Liver (tissue), 9 donors: ENCODE measurements around the gene VAMP7. TPM values are rescaled to one million over a fixed set of nuclear protein-coding genes. Genes with fewer than 3 reads are reported as not detected.

Experiments
- DNase-seq: peaks from one replicate; pipeline ENCODE4 v3.0.0-alpha.2; 2017; ENCODE audit warnings: low spot score
- H3K27ac ChIP-seq, 2 donors: one replicate each; pipeline ENCODE4 v1.7.0; 2013; ENCODE audit warnings: inconsistent platforms in 2 of 2, low read length in 2 of 2, control low read depth in 1 of 2, low read depth in 1 of 2, mild to moderate bottlenecking in 1 of 2
- H3K27me3 ChIP-seq, 4 donors: one replicate each; pipeline versions ENCODE4 v1.6.1 to v1.7.0; 2013; ENCODE audit warnings: low read length in 3 of 4, inconsistent platforms in 1 of 4, mild to moderate bottlenecking in 1 of 4, moderate library complexity in 1 of 4; ENCODE audit not compliant: control insufficient read depth in 4 of 4, insufficient read depth in 4 of 4
- H3K36me3 ChIP-seq, 4 donors: one replicate each; pipeline versions ENCODE4 v1.6.1 to v1.7.0; 2013; ENCODE audit warnings: low read length in 3 of 4, mild to moderate bottlenecking in 3 of 4, low read depth in 1 of 4, moderate library complexity in 1 of 4; ENCODE audit not compliant: control insufficient read depth in 4 of 4, insufficient read depth in 3 of 4
- H3K4me1 ChIP-seq, 4 donors: one replicate each; pipeline versions ENCODE4 v1.6.1 to v1.7.0; 2013; ENCODE audit warnings: low read length in 3 of 4, mild to moderate bottlenecking in 3 of 4, moderate library complexity in 1 of 4; ENCODE audit not compliant: control insufficient read depth in 4 of 4, insufficient read depth in 4 of 4
- H3K4me3 ChIP-seq, 3 donors: one replicate each; pipeline versions ENCODE4 v1.6.1 to v1.7.0; 2013; ENCODE audit warnings: low read length in 3 of 3, control low read depth in 1 of 3, low read depth in 1 of 3, mild to moderate bottlenecking in 1 of 3
- H3K9ac ChIP-seq, 2 donors: one replicate each; pipeline ENCODE4 v1.7.0; 2013; ENCODE audit warnings: low read length in 2 of 2, mild to moderate bottlenecking in 2 of 2, moderate library complexity in 2 of 2, control low read depth in 1 of 2, low read depth in 1 of 2
- H3K9me3 ChIP-seq, 4 donors: one replicate each; pipeline versions ENCODE4 v1.6.1 to v1.7.0; 2013; ENCODE audit warnings: low read length in 3 of 4; ENCODE audit not compliant: control insufficient read depth in 4 of 4
- EGR1 ChIP-seq, 2 donors: IDR thresholded peaks; 2 replicates each; pipeline ENCODE4 v1.6.1; 2016 to 2018; ENCODE audit warnings: antibody characterized with exemption in 2 of 2, low read depth in 2 of 2
- FOXA1 ChIP-seq: IDR thresholded peaks from 2 replicates; pipeline ENCODE4 v1.6.1; 2016; ENCODE audit warnings: antibody characterized with exemption
- FOXA2 ChIP-seq: IDR thresholded peaks from 2 replicates; pipeline ENCODE4 v1.6.1; 2016; ENCODE audit warnings: antibody characterized with exemption
- GABPA ChIP-seq, 2 donors: IDR thresholded peaks in 1 of 2; conservative IDR thresholded peaks in 1 of 2; 2 replicates each; pipeline ENCODE4 v1.6.1; 2016; ENCODE audit warnings: antibody characterized with exemption in 2 of 2, mild to moderate bottlenecking in 1 of 2, moderate library complexity in 1 of 2
- HNF4A ChIP-seq, 2 donors: conservative IDR thresholded peaks; 2 replicates each; pipeline ENCODE4 v1.6.1; 2016; ENCODE audit warnings: antibody characterized with exemption in 2 of 2, mild to moderate bottlenecking in 2 of 2
- HNF4G ChIP-seq: IDR thresholded peaks from 2 replicates; pipeline ENCODE4 v1.6.1; 2016; ENCODE audit warnings: antibody characterized with exemption
- JUND ChIP-seq, 2 donors: IDR thresholded peaks; 2 replicates each; pipeline ENCODE4 v1.6.1; 2016; ENCODE audit warnings: antibody characterized with exemption in 2 of 2
- NR2F2 ChIP-seq: IDR thresholded peaks from 2 replicates; pipeline ENCODE4 v1.6.1; 2016; ENCODE audit warnings: antibody characterized with exemption
- RAD21 ChIP-seq, 2 donors: IDR thresholded peaks; 2 replicates each; pipeline ENCODE4 v1.6.1; 2016; ENCODE audit warnings: antibody characterized with exemption in 2 of 2, mild to moderate bottlenecking in 2 of 2
- RXRA ChIP-seq, 2 donors: IDR thresholded peaks; 2 replicates each; pipeline ENCODE4 v1.6.1; 2017 to 2018; ENCODE audit warnings: antibody characterized with exemption in 2 of 2, mild to moderate bottlenecking in 1 of 2
- SP1 ChIP-seq: IDR thresholded peaks from 2 replicates; pipeline ENCODE4 v1.6.1; 2018; ENCODE audit warnings: antibody characterized with exemption, mild to moderate bottlenecking
- TAF1 ChIP-seq: conservative IDR thresholded peaks from 2 replicates; pipeline ENCODE4 v1.6.1; 2016; ENCODE audit warnings: antibody characterized with exemption, mild to moderate bottlenecking
- YY1 ChIP-seq: IDR thresholded peaks from 2 replicates; pipeline ENCODE4 v1.6.1; 2016; ENCODE audit warnings: antibody characterized with exemption, mild to moderate bottlenecking
- WGBS: extraction: QIAGEN DNeasy Blood & Tissue Kit; methylation state at CpG from one replicate; pipeline ENCODE4 v1.1.7; 2013; 5-methylcytosine and 5-hydroxymethylcytosine counted together
- polyA plus RNA-seq, 2 donors: library from polyadenylated mRNA; stranded (reverse) in 1 of 2; unstranded in 1 of 2; fragments of 200-250 nt in 1 of 2; fragments of >200 nt in 1 of 2; fragmentation: Nextera tagmentation in 1 of 2; extraction: Ambion mirVana in 1 of 2; gene quantifications; one replicate each; pipeline versions ENCODE4 v1.2.1 to v1.2.3, GENCODE V29; 2013 to 2015
- total RNA-seq, 2 donors: library from RNA; depleted of rRNA; stranded (reverse); fragments of >200 nt; gene quantifications; one replicate each; pipeline ENCODE4 v1.2.3, GENCODE V29; 2014
- TF ChIP-seq, protein P1 (sequence below): IDR thresholded peaks from 2 replicates; pipeline ENCODE4 v1.6.1; 2016; ENCODE audit warnings: antibody characterized with exemption
- TF ChIP-seq, protein P2 (sequence below): fragments of 150-350 bp; IDR thresholded peaks from 2 replicates; pipeline ENCODE4 v1.5.1; 2017; ENCODE audit warnings: improper control_type of control experiment, low read depth, low read length; ENCODE audit not compliant: missing input control
- TF ChIP-seq, protein P3 (sequence below): IDR thresholded peaks from 2 replicates; pipeline ENCODE4 v1.6.1; 2016; ENCODE audit warnings: antibody characterized with exemption
- TF ChIP-seq, protein P4 (sequence below): IDR thresholded peaks from 2 replicates; pipeline ENCODE4 v1.6.1; 2016; ENCODE audit warnings: antibody characterized with exemption
- TF ChIP-seq, protein P5 (sequence below): IDR thresholded peaks from 2 replicates; pipeline ENCODE4 v1.6.1; 2016; ENCODE audit warnings: antibody characterized with exemption, mild to moderate bottlenecking
- donor health status: healthy.
- donor health status: healthy.
- donor health status: healthy.
- donor health status: healthy.
- donor health status: healthy.

VAMP7 gene
- total and polyA plus RNA-seq, 4 donors: 18.3 to 28.8 (median 22.9) TPM

DNA sequence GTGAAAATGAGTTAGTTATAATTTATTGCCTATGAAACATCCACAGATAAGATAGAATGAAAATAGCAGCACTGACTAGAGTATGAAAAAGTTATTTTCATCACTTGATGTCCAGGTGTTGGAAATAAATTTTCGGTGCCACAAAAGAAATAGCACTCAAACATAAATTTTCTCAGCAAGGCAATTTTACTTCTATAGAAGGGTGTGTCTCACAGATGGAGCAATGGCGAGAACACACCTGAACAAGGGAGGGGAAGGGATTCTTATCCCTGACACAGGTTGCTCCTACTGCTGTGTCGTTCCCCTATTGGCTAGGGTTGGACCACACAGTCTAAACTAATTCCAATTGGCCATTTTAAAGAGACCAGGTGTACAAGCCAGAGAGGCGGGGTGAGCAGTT lies 13.3 kb upstream of the VAMP7 start:
- TF ChIP-seq, protein P1, sequence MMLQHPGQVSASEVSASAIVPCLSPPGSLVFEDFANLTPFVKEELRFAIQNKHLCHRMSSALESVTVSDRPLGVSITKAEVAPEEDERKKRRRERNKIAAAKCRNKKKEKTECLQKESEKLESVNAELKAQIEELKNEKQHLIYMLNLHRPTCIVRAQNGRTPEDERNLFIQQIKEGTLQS: no peak
- TF ChIP-seq GABPA (IDR thresholded peaks at IDR 0.05 in 1 of 2, conservative IDR thresholded peaks at IDR 0.05 in 1 of 2): no peak
- no peak for TF ChIP-seq RXRA (IDR thresholded peaks at IDR 0.05)
- TF ChIP-seq RAD21 (IDR thresholded peaks at IDR 0.05): no peak
- no peak for TF ChIP-seq EGR1 (IDR thresholded peaks at IDR 0.05; ENCODE audit: low read depth in 2 of 2)
- TF ChIP-seq, protein P2, sequence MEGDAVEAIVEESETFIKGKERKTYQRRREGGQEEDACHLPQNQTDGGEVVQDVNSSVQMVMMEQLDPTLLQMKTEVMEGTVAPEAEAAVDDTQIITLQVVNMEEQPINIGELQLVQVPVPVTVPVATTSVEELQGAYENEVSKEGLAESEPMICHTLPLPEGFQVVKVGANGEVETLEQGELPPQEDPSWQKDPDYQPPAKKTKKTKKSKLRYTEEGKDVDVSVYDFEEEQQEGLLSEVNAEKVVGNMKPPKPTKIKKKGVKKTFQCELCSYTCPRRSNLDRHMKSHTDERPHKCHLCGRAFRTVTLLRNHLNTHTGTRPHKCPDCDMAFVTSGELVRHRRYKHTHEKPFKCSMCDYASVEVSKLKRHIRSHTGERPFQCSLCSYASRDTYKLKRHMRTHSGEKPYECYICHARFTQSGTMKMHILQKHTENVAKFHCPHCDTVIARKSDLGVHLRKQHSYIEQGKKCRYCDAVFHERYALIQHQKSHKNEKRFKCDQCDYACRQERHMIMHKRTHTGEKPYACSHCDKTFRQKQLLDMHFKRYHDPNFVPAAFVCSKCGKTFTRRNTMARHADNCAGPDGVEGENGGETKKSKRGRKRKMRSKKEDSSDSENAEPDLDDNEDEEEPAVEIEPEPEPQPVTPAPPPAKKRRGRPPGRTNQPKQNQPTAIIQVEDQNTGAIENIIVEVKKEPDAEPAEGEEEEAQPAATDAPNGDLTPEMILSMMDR: no peak
- no peak for TF ChIP-seq NR2F2
- TF ChIP-seq, protein P3, sequence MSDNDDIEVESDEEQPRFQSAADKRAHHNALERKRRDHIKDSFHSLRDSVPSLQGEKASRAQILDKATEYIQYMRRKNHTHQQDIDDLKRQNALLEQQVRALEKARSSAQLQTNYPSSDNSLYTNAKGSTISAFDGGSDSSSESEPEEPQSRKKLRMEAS: no peak
- no peak for TF ChIP-seq HNF4A (conservative IDR thresholded peaks at IDR 0.05)
- TF ChIP-seq, protein P4, sequence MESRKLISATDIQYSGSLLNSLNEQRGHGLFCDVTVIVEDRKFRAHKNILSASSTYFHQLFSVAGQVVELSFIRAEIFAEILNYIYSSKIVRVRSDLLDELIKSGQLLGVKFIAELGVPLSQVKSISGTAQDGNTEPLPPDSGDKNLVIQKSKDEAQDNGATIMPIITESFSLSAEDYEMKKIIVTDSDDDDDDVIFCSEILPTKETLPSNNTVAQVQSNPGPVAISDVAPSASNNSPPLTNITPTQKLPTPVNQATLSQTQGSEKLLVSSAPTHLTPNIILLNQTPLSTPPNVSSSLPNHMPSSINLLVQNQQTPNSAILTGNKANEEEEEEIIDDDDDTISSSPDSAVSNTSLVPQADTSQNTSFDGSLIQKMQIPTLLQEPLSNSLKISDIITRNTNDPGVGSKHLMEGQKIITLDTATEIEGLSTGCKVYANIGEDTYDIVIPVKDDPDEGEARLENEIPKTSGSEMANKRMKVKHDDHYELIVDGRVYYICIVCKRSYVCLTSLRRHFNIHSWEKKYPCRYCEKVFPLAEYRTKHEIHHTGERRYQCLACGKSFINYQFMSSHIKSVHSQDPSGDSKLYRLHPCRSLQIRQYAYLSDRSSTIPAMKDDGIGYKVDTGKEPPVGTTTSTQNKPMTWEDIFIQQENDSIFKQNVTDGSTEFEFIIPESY: no peak
- no peak for TF ChIP-seq JUND (IDR thresholded peaks at IDR 0.05)
- no peak for TF ChIP-seq HNF4G
- no peak for TF ChIP-seq FOXA2
- TF ChIP-seq SP1: no peak
- Histone ChIP-seq H3K9ac (no peak overlapping the region), H3K36me3 (no peaks in the 10 kb centered on the region), H3K27me3 (no peaks in the 10 kb centered on the region), H3K4me1 (no peaks in the 10 kb centered on the region), H3K4me3 (no peak overlapping the region), H3K9me3 (peaks cover 0 to 8% (median under 1%) of the 10 kb centered on the region in 4 donors), H3K27ac (no peak overlapping the region)
- DNase-seq: no peak
- 63% methylated on average over 4 of the region's 4 CpGs for WGBS

DNA sequence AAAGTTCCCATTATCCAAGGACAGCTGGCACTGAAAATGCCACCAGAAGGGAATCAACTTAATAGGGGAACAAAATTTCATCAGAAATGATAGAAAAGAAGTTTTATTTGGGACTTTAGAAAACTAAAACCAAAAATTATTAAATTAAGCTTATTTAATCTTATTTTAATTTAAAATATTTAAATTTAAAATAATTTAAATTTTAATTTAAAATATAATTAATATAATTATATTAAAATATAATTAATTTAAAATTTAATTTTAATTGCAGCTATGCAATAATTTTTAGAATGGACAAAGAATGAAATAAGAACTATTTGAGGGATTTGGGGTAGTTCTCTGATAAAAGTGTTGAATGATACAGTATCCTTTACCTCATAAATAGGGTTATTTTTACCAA lies 10.2 kb upstream of the VAMP7 start:
- Histone ChIP-seq H3K27ac (no peak overlapping the region), H3K9me3 (peaks cover 0 to 8% (median under 1%) of the 10 kb centered on the region in 4 donors), H3K27me3 (peaks cover 0 to 4% (median 0%) of the 10 kb centered on the region in 4 donors), H3K9ac (no peak overlapping the region), H3K36me3 (no peaks in the 10 kb centered on the region), H3K4me1 (no peaks in the 10 kb centered on the region), H3K4me3 (no peak overlapping the region)
- no peak for DNase-seq
- TF ChIP-seq RAD21 (IDR thresholded peaks at IDR 0.05): no peak
- TF ChIP-seq, protein P4: no peak
- TF ChIP-seq EGR1 (IDR thresholded peaks at IDR 0.05; ENCODE audit: low read depth in 2 of 2): no peak
- TF ChIP-seq GABPA (IDR thresholded peaks at IDR 0.05 in 1 of 2, conservative IDR thresholded peaks at IDR 0.05 in 1 of 2): no peak
- no peak for TF ChIP-seq NR2F2
- TF ChIP-seq HNF4A (conservative IDR thresholded peaks at IDR 0.05): no peak
- TF ChIP-seq FOXA2: no peak
- no peak for TF ChIP-seq YY1
- TF ChIP-seq, protein P5, sequence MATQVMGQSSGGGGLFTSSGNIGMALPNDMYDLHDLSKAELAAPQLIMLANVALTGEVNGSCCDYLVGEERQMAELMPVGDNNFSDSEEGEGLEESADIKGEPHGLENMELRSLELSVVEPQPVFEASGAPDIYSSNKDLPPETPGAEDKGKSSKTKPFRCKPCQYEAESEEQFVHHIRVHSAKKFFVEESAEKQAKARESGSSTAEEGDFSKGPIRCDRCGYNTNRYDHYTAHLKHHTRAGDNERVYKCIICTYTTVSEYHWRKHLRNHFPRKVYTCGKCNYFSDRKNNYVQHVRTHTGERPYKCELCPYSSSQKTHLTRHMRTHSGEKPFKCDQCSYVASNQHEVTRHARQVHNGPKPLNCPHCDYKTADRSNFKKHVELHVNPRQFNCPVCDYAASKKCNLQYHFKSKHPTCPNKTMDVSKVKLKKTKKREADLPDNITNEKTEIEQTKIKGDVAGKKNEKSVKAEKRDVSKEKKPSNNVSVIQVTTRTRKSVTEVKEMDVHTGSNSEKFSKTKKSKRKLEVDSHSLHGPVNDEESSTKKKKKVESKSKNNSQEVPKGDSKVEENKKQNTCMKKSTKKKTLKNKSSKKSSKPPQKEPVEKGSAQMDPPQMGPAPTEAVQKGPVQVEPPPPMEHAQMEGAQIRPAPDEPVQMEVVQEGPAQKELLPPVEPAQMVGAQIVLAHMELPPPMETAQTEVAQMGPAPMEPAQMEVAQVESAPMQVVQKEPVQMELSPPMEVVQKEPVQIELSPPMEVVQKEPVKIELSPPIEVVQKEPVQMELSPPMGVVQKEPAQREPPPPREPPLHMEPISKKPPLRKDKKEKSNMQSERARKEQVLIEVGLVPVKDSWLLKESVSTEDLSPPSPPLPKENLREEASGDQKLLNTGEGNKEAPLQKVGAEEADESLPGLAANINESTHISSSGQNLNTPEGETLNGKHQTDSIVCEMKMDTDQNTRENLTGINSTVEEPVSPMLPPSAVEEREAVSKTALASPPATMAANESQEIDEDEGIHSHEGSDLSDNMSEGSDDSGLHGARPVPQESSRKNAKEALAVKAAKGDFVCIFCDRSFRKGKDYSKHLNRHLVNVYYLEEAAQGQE: no peak
- TF ChIP-seq, protein P1: no peak
- TF ChIP-seq JUND (IDR thresholded peaks at IDR 0.05): no peak
- no peak for TF ChIP-seq TAF1
- no peak for TF ChIP-seq RXRA (IDR thresholded peaks at IDR 0.05)
- no peak for TF ChIP-seq HNF4G
- TF ChIP-seq SP1: no peak
- TF ChIP-seq FOXA1: no peak
- TF ChIP-seq, protein P2: no peak
